Muscle layer of duodenum (tissue), 2 donors: ENCODE measurements around the gene PDGFD.

Source experiments
- H3K27ac ChIP-seq: one replicate; pipeline ENCODE4 v1.7.0; 2013; ENCODE audit warnings: mild to moderate bottlenecking, low read length
- H3K27me3 ChIP-seq: one replicate; pipeline ENCODE4 v1.7.0; 2013; ENCODE audit warnings: low read depth, mild to moderate bottlenecking, control low read depth, low read length
- H3K36me3 ChIP-seq, 2 donors: one replicate each; pipeline ENCODE4 v1.7.0; 2013; ENCODE audit warnings: low read length in 2 of 2, control low read depth in 1 of 2, mild to moderate bottlenecking in 1 of 2; ENCODE audit not compliant: insufficient read depth in 2 of 2, control insufficient read depth in 1 of 2
- H3K4me1 ChIP-seq, 2 donors: one replicate each; pipeline ENCODE4 v1.7.0; 2013; ENCODE audit warnings: low read length in 2 of 2, mild to moderate bottlenecking in 2 of 2, control low read depth in 1 of 2, moderate library complexity in 1 of 2; ENCODE audit not compliant: insufficient read depth in 2 of 2, control insufficient read depth in 1 of 2
- H3K4me3 ChIP-seq, 2 donors: one replicate each; pipeline ENCODE4 v1.7.0; 2013; ENCODE audit warnings: low read length in 2 of 2, low read depth in 1 of 2, mild to moderate bottlenecking in 1 of 2
- H3K9me3 ChIP-seq, 2 donors: one replicate each; pipeline ENCODE4 v1.7.0; 2013; ENCODE audit warnings: low read length in 2 of 2, control low read depth in 1 of 2, mild to moderate bottlenecking in 1 of 2; ENCODE audit not compliant: control insufficient read depth in 1 of 2
- donor health status: healthy.

The PDGFD gene

GRCh38 chr11:103927535-103927934, 236.4 kb downstream of the PDGFD start:
- Histone ChIP-seq H3K9me3 (no peaks in the 10 kb centered on the region), H3K4me1 (peaks cover 0 to 8% of the 10 kb centered on the region in 2 donors), H3K36me3 (no peaks in the 10 kb centered on the region), H3K27ac (no peak overlapping the region), H3K4me3 (no peak overlapping the region), H3K27me3 (no peaks in the 10 kb centered on the region)

GRCh38 chr11:103926990-103927389, 237.0 kb downstream of the PDGFD start:
- no peaks in the 10 kb centered on the region for H3K9me3 ChIP-seq
- H3K4me1 ChIP-seq = peaks cover 0 to 8% of the 10 kb centered on the region in 2 donors
- no peaks in the 10 kb centered on the region for H3K36me3 ChIP-seq
- H3K4me3 ChIP-seq = no peak overlapping the region
- H3K27ac ChIP-seq = no peak overlapping the region
- H3K27me3 ChIP-seq = no peaks in the 10 kb centered on the region

GRCh38 chr11:103924166-103925013, 239.6 kb downstream of the PDGFD start:
- H3K4me3 ChIP-seq = no peak overlapping the region
- no peak overlapping the region for H3K27ac ChIP-seq
- H3K27me3 ChIP-seq = no peaks in the 10 kb centered on the region
- no peaks in the 10 kb centered on the region for H3K9me3 ChIP-seq
- H3K4me1 ChIP-seq = peaks cover 0 to 8% of the 10 kb centered on the region in 2 donors
- H3K36me3 ChIP-seq = no peaks in the 10 kb centered on the region

- Histone ChIP-seq H3K4me1 (peaks cover 0 to 6% of the 10 kb centered on the region in 2 donors), H3K27ac (no peak overlapping the region)
These were observed 240.5 kb downstream of the PDGFD start for GRCh38 chr11:103923451-103923931.

GRCh38 chr11:103920933-103921332, 243.0 kb downstream of the PDGFD start:
- Histone ChIP-seq H3K4me3 (no peak overlapping the region), H3K9me3 (no peaks in the 10 kb centered on the region), H3K27me3 (no peaks in the 10 kb centered on the region), H3K27ac (no peak overlapping the region), H3K36me3 (no peaks in the 10 kb centered on the region), H3K4me1 (no peaks in the 10 kb centered on the region)

More at GRCh38 chr11:103923451-103923931, 240.5 kb downstream of the PDGFD start:
- Histone ChIP-seq H3K4me3 (no peak overlapping the region), H3K9me3 (no peaks in the 10 kb centered on the region), H3K27me3 (no peaks in the 10 kb centered on the region), H3K36me3 (no peaks in the 10 kb centered on the region)

- H3K4me3 ChIP-seq = no peak overlapping the region
- no peaks in the 10 kb centered on the region for H3K9me3 ChIP-seq
- H3K27ac ChIP-seq = no peak overlapping the region
- no peaks in the 10 kb centered on the region for H3K4me1 ChIP-seq
- no peaks in the 10 kb centered on the region for H3K36me3 ChIP-seq
- H3K27me3 ChIP-seq = no peaks in the 10 kb centered on the region
These were observed 243.5 kb downstream of the PDGFD start for GRCh38 chr11:103920449-103920848.

GRCh38 chr11:103910721-103911120, 253.2 kb downstream of the PDGFD start:
- peaks cover 0 to 6% of the 10 kb centered on the region in 2 donors for H3K9me3 ChIP-seq
- H3K27ac ChIP-seq = no peak overlapping the region
- H3K36me3 ChIP-seq = no peaks in the 10 kb centered on the region
- no peaks in the 10 kb centered on the region for H3K4me1 ChIP-seq
- no peak overlapping the region for H3K4me3 ChIP-seq
- no peaks in the 10 kb centered on the region for H3K27me3 ChIP-seq

- Histone ChIP-seq H3K27me3 (no peaks in the 10 kb centered on the region), H3K9me3 (peaks cover 0 to 6% of the 10 kb centered on the region in 2 donors), H3K4me1 (no peaks in the 10 kb centered on the region), H3K36me3 (no peaks in the 10 kb centered on the region), H3K4me3 (no peak overlapping the region), H3K27ac (no peak overlapping the region)
These were observed 256.1 kb downstream of the PDGFD start for GRCh38 chr11:103907548-103908455.

- H3K27ac ChIP-seq = no peak overlapping the region
- no peaks in the 10 kb centered on the region for H3K4me1 ChIP-seq
- H3K4me3 ChIP-seq = no peak overlapping the region
- H3K9me3 ChIP-seq = peaks cover 0 to 3% of the 10 kb centered on the region in 2 donors
- H3K36me3 ChIP-seq = no peaks in the 10 kb centered on the region
- H3K27me3 ChIP-seq = no peaks in the 10 kb centered on the region
These were observed 256.8 kb downstream of the PDGFD start for GRCh38 chr11:103907136-103907535.

GRCh38 chr11:103906291-103906867, 257.6 kb downstream of the PDGFD start:
- Histone ChIP-seq H3K27ac (no peak overlapping the region), H3K9me3 (no peaks in the 10 kb centered on the region), H3K36me3 (no peaks in the 10 kb centered on the region), H3K4me3 (no peak overlapping the region), H3K4me1 (no peaks in the 10 kb centered on the region), H3K27me3 (no peaks in the 10 kb centered on the region)

GRCh38 chr11:103904324-103904667, 259.7 kb downstream of the PDGFD start:
- Histone ChIP-seq H3K4me3 (no peak overlapping the region), H3K27me3 (no peaks in the 10 kb centered on the region), H3K4me1 (no peaks in the 10 kb centered on the region), H3K27ac (no peak overlapping the region), H3K36me3 (no peaks in the 10 kb centered on the region), H3K9me3 (no peaks in the 10 kb centered on the region)
